HG03066 (cell line): ENCODE data around the gene PCSK1.

Experiments used
- ATAC-seq: cut with Tn5 transposase; IDR thresholded peaks from one replicate; pipeline ENCODE4 v1.9.1; 2021; ENCODE audit warnings: low read depth; ENCODE audit not compliant: unreplicated experiment

PCSK1 gene

GRCh38 chr5:96433066-96433447 is at the start of gene PCSK1:
PCSK1 (minus strand) TSS chr5:96433248; CDS start chr5:96433042, 206 bp downstream.
- no peak for ATAC-seq

DNA sequence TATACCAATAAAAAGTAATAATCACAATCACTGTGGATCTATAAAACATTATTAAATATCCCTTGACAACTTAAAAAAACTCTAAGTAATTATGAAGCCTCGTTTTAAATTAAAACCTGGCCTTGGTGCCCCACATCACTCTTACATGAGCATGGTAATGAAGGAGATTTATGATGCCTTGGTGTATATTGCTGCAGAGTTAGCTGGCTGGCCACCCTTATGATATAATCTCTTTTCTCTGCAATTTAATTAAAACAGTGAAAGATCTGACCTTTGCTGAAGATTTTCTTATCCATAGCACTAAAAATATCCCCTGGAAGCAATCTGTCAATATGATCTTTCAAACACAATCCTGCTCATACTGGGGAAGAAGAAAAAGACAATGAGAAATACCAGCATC is 48.8 kb upstream of the PCSK1 start:
- ATAC-seq, result no peak

DNA sequence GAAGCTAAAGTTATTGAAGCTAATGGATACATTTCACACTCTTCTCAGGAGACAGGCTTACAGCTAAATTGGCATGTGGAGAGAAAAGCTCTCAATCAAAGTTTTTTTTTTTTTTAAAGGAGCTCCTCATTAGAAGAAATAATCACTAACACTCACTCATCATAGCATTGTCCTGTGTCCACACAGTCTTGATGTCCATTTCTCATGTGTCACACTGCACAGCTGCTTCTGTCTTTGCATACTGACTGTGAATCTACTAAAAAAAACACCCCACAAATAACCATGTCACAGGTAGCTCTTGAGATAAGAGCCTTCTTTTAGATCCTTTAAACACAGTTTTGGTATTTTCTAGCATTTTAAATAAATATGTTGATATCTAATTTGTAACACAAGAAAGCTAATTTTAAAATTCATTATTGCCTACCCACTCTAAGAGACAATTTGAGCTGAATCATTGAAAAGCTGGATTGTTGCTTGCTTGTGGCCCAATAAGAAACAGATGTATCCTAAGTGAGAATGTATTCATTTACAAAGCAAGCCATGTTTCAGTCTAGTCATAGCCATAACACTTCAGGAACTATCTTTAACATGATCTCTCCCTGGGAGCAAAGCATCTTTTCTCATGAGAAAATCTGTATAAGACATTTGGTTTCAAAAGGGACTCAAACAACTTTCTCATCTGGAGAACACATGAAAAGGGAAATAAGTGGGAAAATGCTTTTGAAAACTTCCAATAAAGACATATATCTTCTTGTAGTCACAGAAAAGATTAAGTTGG is 48.1 kb upstream of the PCSK1 start:
- ATAC-seq, result no peak

DNA sequence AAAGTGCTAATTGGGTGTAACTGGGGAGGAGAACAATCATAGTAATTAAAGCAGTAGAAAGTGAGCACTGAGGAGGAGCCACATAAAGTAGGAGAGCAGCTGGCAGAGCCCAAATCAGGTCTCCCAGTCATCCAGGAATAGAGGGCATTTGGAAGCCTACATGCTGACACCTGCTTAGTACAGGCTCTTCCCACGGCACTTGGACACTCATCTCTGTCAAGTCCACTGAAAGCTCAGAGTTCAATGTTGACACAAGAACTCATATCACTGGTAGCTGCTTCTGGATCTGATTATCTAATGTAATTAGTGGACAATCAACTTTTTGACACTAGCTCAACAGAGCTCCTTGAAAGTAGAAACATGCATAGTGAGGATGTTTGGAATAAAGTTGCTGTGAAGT is 45.9 kb upstream of the PCSK1 start:
- no peak for ATAC-seq

- no peak for ATAC-seq
These were observed 43.6 kb upstream of the PCSK1 start for GRCh38 chr5:96476654-96477053.

DNA sequence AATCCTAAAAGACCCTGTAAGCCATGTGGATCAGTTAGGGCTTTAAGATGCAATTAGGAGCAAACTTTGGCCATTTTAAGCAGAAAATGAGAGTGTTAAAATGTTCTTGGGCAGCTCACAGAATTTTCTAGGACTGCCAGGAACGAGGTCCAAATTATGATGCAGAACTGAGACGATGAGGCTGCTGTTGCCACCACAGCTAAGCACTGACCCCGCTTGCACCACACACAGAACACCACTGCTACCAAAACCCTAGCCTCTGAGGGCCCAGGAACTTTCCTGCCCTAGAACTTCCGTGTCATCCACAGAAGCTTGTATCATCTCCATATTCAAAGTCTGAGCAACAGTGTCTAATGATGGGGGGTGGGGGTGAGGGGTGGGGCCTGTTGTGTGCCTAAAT is 41.0 kb upstream of the PCSK1 start:
- ATAC-seq, result no peak

DNA sequence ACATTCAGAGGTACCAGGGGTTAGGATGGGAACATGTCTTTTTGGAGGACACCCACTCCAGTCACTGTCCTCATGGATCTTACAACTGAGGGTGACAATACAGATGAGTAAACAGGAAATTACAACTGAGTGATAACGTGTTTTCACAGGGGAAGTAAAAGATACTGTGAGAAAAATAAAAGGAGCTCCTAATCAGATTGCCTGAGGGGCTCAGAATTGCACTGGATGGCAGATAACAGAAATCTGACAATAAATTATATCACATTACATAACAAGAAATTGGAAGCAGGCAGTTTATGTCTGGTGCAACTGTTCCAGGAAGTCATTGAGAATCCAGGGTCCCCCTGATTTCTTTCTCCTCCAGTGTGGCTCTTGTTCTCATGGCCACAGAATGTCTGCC is 40.1 kb upstream of the PCSK1 start:
- ATAC-seq, result no peak

GRCh38 chr5:96470785-96471184 is 37.7 kb upstream of the PCSK1 start:
- ATAC-seq, result no peak

- ATAC-seq, result no peak
These were observed 35.9 kb upstream of the PCSK1 start for GRCh38 chr5:96468956-96469355.

GRCh38 chr5:96463091-96463490 is 30.0 kb upstream of the PCSK1 start:
- no peak for ATAC-seq

GRCh38 chr5:96459313-96460121 is 26.5 kb upstream of the PCSK1 start:
- ATAC-seq, result no peak

DNA sequence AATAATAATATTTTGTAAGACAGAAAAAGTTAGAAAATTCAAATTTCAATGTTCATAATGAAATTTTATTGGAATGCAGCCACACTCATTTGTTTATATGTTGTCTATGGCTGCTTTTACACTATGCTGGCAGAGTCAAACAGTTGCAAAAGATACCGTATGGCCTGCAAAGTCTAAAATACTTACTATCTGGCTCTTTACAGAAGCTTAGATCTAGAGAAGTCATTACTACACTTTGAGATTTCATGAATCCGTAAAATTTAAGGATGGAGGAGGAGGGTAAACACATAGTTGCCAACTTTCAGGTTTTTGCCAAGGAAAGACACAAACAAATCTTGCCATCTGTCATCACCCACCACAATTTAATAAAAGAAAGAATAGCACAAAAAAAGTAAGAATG is 25.1 kb upstream of the PCSK1 start:
- ATAC-seq, result no peak

DNA sequence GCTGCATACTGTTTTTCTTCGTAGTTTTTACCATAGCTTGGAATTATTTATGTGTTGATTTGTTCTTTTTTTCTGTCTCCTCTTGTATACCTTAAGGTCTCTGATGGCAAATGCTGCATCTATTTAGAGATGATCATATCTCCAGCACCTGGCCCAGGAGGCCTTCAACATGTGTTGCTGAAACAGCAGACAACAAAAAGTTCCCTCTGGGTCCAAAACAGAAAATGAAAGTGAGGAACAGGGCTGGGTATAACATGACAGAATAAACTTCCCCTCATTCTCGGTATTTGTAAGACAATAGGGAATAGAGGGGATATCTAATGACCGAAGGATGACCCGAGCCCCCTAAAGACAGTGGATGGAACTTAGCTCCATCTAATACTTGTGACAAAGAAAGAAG is 22.7 kb upstream of the PCSK1 start:
- ATAC-seq, result no peak

DNA sequence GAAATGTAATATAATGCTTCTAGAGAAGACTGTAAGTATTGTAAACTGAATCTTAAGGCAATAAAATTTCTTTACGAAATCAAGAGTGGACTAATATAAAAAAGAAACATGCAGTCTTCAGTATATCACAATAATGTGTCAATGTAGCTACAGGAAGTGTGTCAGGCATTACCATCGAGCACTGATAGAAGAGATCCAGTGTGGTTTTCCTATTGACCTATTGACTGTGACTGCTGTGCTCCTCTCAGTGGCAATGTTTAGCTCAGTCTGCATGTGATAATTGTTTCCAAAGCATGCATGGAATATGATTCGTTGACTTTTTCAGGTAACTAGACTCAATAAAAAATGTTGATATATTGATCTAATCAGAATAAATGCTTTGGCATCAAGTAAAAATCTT is 20.3 kb upstream of the PCSK1 start:
- ATAC-seq, result no peak

- ATAC-seq, result no peak
These were observed 14.9 kb upstream of the PCSK1 start for GRCh38 chr5:96447949-96448348.

DNA sequence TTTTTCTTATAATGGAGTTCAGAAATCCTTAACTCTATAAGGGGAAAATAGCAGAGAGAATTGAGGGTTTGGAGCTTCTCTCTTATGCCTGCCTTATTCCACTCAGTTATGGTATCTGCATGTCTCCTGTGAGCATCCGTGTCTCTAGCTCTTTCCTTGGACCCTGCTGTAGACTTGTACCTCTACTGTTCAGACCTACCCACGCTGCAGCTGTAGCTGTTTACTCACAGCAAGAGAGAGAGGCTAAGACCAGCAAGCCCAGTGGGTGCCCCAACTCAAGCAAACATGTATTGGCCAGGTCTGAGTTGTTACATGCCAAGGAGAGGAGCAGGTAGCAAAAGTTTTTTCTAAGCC is 7.1 kb upstream of the PCSK1 start:
- peak; percentile 20 for ATAC-seq

- peak; percentile 94 for ATAC-seq
These were observed 6.6 kb upstream of the PCSK1 start for GRCh38 chr5:96439477-96440184.

DNA sequence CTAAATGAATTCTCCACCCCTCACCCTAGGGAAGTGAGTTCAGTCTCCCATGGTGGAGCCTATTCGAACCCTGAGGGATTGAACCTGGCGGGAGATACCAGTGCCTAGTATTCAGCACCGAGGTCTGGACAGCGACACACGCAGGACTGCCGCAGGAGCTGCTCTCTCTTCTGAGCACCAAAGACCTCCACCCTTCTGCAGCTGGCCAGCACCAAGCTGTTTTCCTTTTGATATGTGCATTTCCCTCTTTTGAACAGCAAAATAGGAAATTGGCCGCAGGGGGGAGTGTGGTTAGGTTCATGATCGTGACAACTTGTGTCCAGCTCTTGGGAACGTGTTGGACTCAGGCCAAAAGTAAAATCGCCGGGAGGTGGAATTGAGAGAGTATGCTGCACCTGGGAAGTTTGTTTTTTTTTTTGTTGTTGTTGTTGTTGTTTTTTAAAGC is 1.2 kb upstream of the PCSK1 start:
- peak; percentile 77 for ATAC-seq

DNA sequence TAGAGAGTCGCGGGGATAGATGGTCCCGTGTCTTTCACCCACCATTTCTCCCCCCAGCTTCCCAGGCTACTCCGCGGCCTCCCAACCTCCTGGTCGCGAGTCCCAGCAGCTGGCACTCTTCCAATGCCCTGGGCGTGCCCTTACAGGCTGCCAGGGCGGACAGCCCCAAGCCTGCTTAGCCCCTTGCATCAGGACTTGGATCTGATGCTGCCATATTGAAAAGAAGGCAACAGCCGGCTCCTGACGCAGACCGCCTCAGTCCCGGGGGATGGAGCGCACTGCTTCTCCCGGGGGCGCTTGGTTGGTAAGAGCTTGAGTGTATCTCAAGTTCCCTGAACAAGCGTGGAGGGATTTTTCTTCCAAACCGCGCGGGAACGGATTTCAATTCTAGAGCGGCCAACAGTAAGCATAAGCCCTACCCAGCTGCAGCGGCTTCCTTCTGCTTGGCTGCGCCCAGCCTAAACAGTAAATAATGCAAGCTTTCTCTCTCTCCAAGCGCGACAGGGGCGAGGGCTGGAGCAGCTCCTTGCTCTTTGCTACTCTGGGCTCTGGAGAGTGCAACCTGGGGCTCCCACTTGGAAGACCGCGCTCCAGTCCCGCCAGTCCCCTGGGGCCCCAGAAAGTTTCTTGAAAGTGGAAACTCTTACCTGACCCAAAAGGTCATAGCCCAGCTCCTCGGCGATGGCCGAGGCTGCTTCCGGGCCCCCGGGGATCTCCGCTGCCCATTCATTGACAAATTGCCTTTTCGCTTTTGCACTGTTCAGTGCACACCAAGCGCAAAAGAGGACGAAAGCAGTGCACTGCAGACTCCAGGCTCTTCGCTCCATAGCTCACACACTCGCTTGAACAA is 607 bp downstream of the PCSK1 start:
- no peak for ATAC-seq

DNA sequence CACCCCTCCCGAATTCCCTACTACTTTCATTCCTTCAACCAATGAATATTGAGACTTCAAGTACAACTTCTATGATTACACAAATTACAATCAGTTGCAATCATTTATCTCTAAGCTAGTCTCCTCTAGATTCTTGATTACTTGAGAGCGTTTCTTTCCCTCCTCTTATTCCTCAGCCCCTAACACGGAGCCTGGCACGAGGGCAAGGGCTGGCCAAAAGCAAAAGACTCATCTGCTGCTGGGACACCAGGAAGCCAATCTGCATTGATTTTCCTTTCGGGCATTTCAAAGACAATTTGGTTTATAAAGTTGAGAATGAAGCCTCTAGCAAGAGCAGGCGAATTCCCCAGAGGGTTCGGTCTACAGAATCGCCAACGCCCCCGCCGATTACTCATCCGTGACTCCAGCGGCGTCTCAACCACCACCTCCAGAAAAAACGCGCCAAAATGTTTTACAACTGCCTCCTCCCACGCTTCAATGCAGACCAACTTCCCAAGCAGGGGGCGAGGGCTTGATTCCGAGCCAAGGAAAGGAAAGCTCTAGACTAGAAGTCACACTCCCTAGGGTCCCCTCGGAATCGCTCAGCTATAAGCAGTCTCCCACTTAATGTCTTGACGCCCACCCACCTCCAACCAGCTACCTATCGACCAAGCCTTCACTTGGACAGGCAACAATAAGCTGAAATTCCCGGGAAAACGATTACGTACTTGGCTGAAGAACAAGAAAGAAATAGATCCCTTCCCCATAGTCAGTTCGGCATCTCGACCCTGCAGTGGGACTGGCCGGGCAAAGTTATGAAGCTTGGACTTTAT is 1.5 kb downstream of the PCSK1 start:
- ATAC-seq, result no peak
